Lower leg skin (tissue), 3 donors: Measurements from ENCODE around the gene TMEM231.

Source experiments
- CTCF ChIP-seq, 3 donors: fragments of 450-650 bp; IDR thresholded peaks; one replicate each; pipeline ENCODE4 v1.5.1; 2016; ENCODE audit warnings: antibody characterized with exemption in 3 of 3, mild to moderate bottlenecking in 3 of 3, moderate library complexity in 2 of 3
- POLR2A ChIP-seq, 2 donors: fragments of 450-650 bp; IDR thresholded peaks; one replicate each; pipeline ENCODE4 v1.6.1; 2016 to 2017; ENCODE audit warnings: antibody characterized with exemption in 2 of 2, mild to moderate bottlenecking in 1 of 2, moderate library complexity in 1 of 2

GRCh38 chr16:75575958-75576357 lies 19.9 kb upstream of the TMEM231 start:
- TF ChIP-seq CTCF (IDR thresholded peaks at IDR 0.05) (no peak), POLR2A (IDR thresholded peaks at IDR 0.05) (no peak)
